Measurements from ENCODE around the gene ATXN1.

- no peak for TF ChIP-seq CTCF (optimal IDR thresholded peaks at IDR 0.05 in 1 of 3, IDR thresholded peaks at IDR 0.05 in 1 of 3, conservative IDR thresholded peaks at IDR 0.05 in 1 of 3; ENCODE audit: extremely low read depth in 1 of 3, insufficient read depth in 2 of 3, low read length in 3 of 3)
- TF ChIP-seq EZH2 (IDR thresholded peaks at IDR 0.05; ENCODE audit: low read length): no peak
Observed at GRCh38 chr6:16482702-16483314, 278.5 kb downstream of the ATXN1 start.

Measured in keratinocyte (primary cell).